SKM-1 (cell line): Measurements from ENCODE around the gene MAN2A1.
"Not testable (repeated sequence)": the region's sequence is repeated elsewhere in the genome, so short reads cannot be mapped to it uniquely, and the experiment has no call there.

Experiments
- DNase-seq: peaks from one replicate; lab custom pipeline; 2025; ENCODE audit not compliant: unreplicated experiment; lab: John Stamatoyannopoulos, UW

MAN2A1 gene

DNA sequence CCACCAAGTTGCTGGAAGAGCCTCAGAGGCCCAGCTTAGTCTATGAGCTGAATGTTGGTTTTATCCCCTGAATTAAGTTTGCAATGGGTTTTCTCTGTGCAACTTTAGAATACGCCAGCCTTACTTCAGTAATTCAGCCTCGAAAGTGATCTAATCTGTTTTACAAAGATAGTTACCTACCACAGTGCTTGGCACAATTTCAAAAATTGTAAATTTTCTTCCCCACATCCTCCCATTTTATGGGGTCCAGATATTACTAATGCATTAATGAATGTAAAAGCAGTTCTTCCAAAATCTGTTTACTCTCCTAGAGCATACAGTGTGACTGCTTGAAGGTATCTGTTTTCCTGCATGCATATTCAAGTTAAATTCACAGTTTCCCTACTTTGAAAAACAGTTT, 172.6 kb downstream of the MAN2A1 start:
- no peak for DNase-seq

GRCh38 chr5:109863752-109864151, 174.0 kb downstream of the MAN2A1 start:
- no peak for DNase-seq

- DNase-seq = no peak
Observed at GRCh38 chr5:109865637-109866036, 175.9 kb downstream of the MAN2A1 start.

DNA sequence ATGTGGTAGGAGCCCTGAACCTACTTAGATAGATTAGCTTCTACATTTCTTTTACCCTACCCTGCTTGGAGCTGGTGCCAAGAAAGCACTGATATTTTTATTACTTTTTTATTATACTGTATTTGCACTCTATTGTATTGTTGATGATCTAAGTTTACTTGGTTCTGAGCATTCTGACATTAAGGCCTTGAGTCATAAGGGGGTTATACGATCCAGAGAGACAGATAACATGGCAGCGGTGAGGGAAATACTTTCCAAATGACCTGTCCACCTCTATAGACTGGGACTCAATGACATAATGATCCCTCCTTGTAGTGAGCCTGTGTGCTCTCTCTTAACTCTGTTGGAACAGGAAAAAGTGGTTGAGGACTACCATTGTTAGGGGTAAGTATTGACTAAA, 176.3 kb downstream of the MAN2A1 start:
- no peak for DNase-seq

DNA sequence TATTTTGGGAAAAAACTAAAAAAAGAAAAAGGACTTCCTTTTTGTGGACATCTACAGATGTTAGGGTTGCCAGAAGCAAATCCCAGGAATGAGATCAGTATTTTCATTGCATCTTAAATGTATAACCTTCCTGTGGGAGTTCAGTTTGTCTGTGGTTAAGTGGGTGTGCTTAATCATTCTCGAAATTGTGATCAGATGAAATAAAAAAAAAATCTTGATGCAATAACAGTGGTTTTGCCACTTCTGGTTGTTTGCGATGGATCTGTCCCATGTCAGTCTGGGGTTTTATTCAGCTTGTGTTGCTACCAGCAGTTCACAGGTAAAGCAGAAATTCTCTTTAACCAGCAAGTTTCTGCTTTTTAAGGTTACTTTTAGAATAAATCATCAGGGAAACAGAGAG, 179.0 kb downstream of the MAN2A1 start:
- DNase-seq = no peak

- no peak for DNase-seq
Observed at GRCh38 chr5:109873687-109874086, 184.0 kb downstream of the MAN2A1 start.

DNA sequence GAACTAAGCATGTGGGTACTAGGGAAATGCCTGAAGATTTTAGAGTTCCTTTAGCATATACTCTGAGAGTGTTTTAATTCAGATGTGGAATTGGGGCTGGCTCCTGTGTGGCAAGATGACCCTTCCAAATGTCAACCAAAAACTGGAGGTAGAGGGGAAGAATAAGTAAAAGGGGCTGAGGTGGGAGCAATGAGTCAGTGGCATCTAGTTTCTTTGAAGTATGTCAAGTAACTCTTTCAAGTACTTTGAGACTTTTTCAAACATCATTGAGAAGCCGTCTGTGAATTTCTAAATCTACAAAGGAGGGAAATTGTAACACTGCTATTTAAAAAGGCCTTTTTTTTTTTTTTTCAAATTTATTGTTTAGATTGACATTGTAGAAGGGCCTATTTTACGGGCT, 184.4 kb downstream of the MAN2A1 start:
- no peak for DNase-seq

DNA sequence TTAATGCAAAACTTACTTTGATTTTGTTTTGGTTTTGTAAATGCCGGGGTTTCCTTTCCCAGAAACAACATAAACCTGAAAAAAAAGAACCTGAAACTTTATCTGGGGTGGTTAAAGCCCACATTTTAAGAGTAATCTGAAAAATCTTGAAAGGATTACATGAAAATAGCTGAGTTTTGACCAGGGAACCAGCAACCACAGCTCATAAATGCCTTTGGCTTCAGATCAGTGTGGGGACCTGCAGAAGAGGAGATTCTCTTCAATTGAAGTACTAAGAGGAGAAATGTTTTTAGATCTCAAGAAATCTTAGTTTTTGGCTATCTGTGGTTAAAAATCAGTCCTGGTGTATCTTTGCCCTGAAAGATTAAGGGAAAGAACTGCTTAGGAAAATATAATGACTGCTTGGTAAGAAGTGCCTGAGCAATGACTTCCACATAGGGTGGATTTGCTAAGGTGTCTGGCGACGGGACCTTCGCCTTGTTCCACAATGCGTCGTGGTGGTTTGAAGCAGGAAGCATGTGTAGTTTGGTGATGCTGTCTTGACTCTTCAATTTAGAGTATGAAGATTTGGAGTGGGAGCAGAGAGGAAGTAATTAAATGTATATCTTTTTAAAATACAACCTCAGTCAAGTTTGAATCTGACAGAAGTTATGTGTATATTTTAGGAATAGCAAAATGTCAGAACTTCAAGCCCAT, 186.5 kb downstream of the MAN2A1 start:
- DNase-seq = no peak

- DNase-seq = no peak
Observed at GRCh38 chr5:109876941-109877669, 187.4 kb downstream of the MAN2A1 start.

- no peak for DNase-seq
Observed at GRCh38 chr5:109877670-109878045, 187.9 kb downstream of the MAN2A1 start.

- DNase-seq = no peak
Observed at GRCh38 chr5:109878887-109879286, 189.2 kb downstream of the MAN2A1 start.

DNA sequence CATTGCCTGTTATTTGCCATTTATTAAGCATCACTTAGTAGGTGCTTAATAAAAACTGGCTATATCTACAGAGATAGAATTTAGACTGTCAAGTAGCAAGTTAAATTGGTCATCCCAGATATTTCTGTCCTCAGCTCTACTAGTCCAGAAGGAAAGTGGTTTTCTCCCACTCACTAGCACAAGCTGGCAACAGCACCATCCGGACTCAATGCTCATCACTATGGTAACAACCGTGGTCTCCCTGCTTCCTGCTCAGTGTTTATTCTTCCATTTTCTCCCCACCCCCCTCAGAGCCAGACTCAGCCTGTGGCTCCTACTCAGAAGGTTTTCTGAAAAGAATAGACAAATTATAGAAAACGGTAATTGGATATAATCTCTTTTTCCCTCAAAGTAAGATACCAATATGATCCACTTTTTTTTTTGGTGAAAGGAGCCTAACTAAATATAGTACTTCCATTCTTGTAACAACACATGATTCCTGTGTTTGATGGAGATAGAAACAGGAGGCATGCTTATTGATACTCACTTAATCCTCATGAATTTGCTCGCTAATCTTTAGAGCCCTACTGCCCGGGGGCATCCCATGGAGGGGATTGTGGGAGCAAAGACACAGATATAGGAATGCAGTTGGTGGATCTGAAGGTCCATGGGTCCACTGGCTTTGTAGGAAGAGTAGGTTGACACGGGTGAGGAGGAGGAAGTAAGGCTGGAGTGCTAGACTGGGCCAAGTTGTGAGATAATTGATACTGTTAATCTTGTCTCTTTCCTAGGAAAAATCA, 191.4 kb downstream of the MAN2A1 start:
- no peak for DNase-seq

DNA sequence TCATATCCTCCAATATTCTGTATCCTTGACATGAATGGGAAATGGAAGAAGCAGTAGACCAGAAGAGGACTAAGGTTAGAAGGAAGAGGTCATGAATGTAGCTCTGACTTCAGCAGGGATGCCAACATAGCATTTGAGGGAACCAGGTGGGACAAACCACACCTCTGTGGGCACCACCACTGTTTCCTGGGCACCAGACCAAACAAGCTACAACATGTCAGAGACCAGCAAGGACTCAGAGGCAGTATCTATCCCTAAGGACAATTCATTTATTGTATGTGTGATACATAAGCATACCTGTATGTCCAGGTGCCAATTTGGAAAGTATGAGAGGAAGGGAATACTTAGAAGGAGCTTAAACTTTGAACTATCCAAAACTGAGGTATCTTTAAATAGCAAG, 192.8 kb downstream of the MAN2A1 start:
- DNase-seq = no peak

DNA sequence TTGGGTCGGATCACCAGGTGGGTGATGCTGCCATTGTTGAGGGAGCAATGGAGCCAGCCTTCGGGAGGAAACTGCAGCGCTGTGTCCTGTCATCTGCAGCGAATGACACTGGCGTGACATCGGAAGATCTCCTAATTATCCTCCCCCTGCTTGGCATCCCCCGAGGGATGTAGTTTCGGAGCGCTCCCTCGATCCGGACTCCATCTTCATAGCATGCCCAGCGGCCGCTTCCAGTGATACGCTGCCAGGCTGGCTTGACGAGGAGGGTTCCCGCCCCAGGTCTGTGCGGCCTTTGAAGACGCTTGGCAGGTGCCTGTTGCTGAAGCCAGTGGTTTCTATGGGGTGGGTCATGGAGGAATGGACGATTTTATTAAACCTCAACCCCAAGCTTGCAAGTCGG, 194.9 kb downstream of the MAN2A1 start:
- no peak for DNase-seq

- DNase-seq = no peak
Observed at GRCh38 chr5:109885205-109885604, 195.5 kb downstream of the MAN2A1 start.

GRCh38 chr5:109888989-109889388, 199.3 kb downstream of the MAN2A1 start:
- no peak for DNase-seq

DNA sequence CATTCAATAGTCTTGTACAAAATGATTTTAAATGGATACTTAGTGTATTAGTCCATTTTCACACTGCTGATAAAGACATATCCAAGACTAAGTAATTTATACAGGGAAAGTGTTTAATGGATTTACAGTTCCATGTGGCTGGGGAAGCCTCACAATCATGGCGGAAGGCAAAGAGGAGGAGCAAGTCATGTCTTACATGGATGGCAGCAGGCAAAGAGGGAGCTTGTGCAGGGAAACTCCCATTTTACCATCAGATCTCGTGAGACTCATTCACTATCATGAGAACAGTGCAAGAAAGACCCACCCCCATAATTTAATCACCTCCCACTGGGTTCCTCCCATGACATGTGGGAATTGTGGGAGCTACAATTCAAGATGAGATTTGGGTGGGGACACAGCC, 203.5 kb downstream of the MAN2A1 start:
- DNase-seq = not testable (repeated sequence)

DNA sequence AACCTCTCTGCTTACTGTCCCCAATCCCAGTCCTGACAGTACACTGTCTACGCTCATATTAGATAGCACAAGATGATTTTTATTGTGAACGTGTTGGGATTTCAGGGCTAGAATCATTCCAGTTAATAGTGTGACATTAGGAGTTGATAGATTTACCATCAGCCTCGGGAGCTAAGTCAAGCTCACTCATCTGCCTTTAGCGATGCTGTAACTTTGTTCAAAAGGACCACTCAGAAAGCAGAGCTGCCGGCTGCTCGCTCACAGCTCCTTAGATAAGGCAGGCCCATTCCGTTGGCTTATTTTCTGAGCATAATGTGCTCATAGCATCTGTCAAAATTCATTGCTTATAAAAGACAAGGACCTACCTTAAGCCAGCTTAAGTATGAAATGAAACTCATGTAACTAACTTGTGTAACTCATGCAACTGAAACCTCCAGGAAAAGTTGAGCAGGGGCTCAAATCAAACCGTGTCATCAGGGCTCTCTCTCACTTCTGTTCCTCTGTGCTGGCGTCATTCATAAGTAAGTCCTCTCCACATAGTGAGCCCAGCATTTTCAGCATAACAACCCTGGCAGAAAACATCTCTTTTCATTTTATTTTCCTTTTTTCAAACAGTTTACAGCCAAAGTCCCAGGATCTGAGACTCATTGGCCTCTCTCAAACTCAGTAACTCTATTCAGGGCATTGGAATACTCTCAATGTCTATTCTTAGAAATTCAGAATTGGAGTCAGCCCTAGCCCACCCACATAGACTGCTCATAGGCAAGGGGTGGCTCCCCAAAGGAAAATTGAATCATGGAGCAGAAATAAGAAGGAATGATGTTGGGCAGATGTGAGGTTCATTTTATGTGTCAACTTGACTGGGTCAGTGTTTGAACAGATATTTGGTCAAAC, 208.8 kb downstream of the MAN2A1 start:
- no peak for DNase-seq

- DNase-seq = no peak
Observed at GRCh38 chr5:109899163-109899535, 209.4 kb downstream of the MAN2A1 start.

DNA sequence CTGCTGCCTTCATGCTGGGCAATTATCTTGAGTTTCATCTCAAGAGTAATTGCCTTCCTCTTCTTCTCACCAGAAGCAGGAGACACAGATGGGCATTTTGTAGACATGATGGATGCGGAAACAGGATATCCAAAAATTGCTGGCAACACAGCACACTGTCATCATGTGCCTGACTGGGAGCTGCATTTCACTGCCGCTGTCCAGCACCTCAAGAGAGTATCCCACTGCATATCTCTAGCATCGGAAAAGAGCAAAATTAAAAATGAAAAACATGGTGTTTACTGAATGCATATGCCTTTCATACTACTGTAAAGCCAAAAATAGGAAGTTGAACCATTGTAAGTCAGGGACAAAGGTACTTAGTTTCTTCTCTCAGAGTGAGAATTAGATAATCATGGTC, 210.7 kb downstream of the MAN2A1 start:
- no peak for DNase-seq
